H7 (cell line): ENCODE measurements around the gene ZNF791. TPM values are rescaled to one million over a fixed set of nuclear protein-coding genes. Genes with fewer than 3 reads are reported as not detected.
A peak's percentile ranks its signal among the peaks of the same experiment; 100 is the strongest.
"Not testable (repeated sequence)": the region's sequence is repeated elsewhere in the genome, so short reads cannot be mapped to it uniquely, and the experiment has no call there.

Experiments used
- DNase-seq: peaks from one replicate; pipeline ENCODE4 v3.0.0; 2012
- H3K27me3 ChIP-seq: 2 replicates; pipeline ENCODE4 v1.6.0; 2011; ENCODE audit warnings: mild to moderate bottlenecking, low read length; ENCODE audit not compliant: control insufficient read depth, insufficient read depth
- H3K36me3 ChIP-seq: replicated peaks from 2 replicates; pipeline ENCODE4 v1.5.1; 2011; ENCODE audit warnings: low read length; ENCODE audit not compliant: control insufficient read depth, insufficient read depth
- H3K4me3 ChIP-seq: 2 replicates; pipeline ENCODE4 v1.5.1; 2011; ENCODE audit warnings: low read depth, mild to moderate bottlenecking, control low read depth, low read length, moderate library complexity; ENCODE audit not compliant: insufficient read depth
- total RNA-seq: library from RNA; depleted of rRNA; stranded (reverse); fragments of >200 nt; shearing (Covaris generic); gene quantifications from 2 replicates; pipeline ENCODE4 v1.2.3, GENCODE V29; 2014; rRNA removed

The ZNF791 gene
- total RNA-seq = 7.4 and 10.2 TPM in 2 replicates

- H3K27me3 ChIP-seq = no peaks in the 10 kb centered on the region
- H3K36me3 ChIP-seq = peaks cover 4% of the 10 kb centered on the region
- peak; percentile 97 for DNase-seq
- H3K4me3 ChIP-seq = peak within 1 kb of the TSS; percentile 99
Observed at GRCh38 chr19:12610540-12611360, at the start of gene ZNF791, which contains the start of gene ZNF490. Gene ZNF791 (plus strand): TSS chr19:12610920. CDS start chr19:12611080, 160 bp downstream. Gene ZNF490 (minus strand): TSS chr19:12610813. CDS start chr19:12610680, 133 bp downstream.

- Histone ChIP-seq H3K4me3 (no peak overlapping the region), H3K27me3 (no peaks in the 10 kb centered on the region), H3K36me3 (no peaks in the 10 kb centered on the region)
- DNase-seq = peak; percentile 93
Observed at GRCh38 chr19:12564016-12564664, 46.6 kb upstream of the ZNF791 start.

GRCh38 chr19:12566380-12566779, 44.3 kb upstream of the ZNF791 start:
- H3K36me3 ChIP-seq, H3K27me3 ChIP-seq, DNase-seq, H3K4me3 ChIP-seq: not testable (repeated sequence)

GRCh38 chr19:12567951-12568350, 42.8 kb upstream of the ZNF791 start:
- no peak for DNase-seq
- Histone ChIP-seq H3K4me3 (no peak overlapping the region), H3K27me3 (no peaks in the 10 kb centered on the region), H3K36me3 (no peaks in the 10 kb centered on the region)

DNA sequence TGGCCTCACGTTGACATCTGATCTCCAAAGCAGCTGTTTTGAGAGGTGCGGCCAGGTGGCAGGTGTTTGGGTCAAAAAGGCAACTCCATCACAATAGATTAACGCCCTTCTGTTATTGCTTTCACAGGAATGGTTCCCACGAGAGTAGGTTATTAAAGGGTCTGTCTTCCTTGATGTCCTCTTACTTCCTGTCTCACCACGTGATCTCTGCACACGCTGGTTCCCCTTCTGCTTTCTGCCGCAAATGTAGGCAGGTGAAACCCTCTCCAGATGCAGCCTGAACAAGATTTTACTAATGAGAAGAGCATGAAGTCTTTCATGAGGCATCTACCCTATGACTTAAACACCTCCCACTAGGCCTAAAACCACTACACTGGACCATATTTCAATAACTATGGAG, 36.7 kb upstream of the ZNF791 start:
- no peak for DNase-seq
- Histone ChIP-seq H3K4me3 (no peak overlapping the region), H3K27me3 (no peaks in the 10 kb centered on the region), H3K36me3 (no peaks in the 10 kb centered on the region)

DNA sequence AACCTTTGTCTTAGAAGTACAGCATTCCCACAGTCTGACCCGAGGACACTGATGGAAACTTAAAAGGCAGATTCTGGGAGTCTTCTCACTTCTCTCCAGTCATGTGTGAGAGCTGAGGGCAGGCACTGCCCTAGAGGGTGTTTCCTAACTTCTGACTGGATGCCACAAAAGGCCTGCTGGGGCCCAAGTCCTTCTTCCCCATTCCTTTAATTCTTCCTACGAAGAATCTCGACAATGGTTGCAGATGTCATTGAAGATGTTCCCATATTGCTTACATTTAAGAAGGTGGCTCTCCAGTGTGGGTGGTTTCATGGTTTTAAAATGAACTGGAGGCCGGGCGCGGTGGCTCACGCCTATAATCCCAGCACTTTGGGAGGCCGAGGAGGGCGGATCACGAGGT, 32.1 kb upstream of the ZNF791 start:
- Histone ChIP-seq H3K27me3 (no peaks in the 10 kb centered on the region), H3K4me3 (no peak overlapping the region), H3K36me3 (peaks cover 14% of the 10 kb centered on the region)
- no peak for DNase-seq

DNA sequence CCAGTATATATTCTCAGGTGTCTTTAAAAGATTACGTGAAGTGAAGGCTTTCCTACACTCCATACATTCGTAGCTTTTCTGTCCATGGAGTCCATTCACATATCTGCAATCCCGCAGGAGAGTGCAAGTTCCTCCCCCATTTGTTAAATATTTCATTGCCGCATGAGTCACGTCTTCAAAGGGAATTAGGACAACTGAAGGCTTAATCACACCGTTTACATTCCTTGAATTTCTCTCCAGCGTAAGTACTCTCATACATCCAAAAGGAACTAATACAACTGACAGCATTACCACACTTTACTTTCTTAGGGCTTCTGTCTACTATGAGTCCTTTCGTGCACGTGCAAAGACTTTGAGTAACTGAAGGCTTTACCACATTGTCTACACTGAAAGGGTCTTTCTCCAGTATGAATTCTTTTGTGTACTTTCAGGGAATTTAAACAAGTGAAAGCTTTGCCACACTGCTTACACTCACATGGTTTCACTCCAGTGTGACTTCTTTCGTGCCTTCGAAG, 30.5 kb upstream of the ZNF791 start:
- Histone ChIP-seq H3K4me3 (no peak overlapping the region), H3K27me3 (no peaks in the 10 kb centered on the region), H3K36me3 (peaks cover 14% of the 10 kb centered on the region)
- no peak for DNase-seq

GRCh38 chr19:12581100-12581499, 29.6 kb upstream of the ZNF791 start:
- peaks cover 14% of the 10 kb centered on the region for H3K36me3 ChIP-seq
- no peaks in the 10 kb centered on the region for H3K27me3 ChIP-seq
- no peak overlapping the region for H3K4me3 ChIP-seq
- DNase-seq = no peak

DNA sequence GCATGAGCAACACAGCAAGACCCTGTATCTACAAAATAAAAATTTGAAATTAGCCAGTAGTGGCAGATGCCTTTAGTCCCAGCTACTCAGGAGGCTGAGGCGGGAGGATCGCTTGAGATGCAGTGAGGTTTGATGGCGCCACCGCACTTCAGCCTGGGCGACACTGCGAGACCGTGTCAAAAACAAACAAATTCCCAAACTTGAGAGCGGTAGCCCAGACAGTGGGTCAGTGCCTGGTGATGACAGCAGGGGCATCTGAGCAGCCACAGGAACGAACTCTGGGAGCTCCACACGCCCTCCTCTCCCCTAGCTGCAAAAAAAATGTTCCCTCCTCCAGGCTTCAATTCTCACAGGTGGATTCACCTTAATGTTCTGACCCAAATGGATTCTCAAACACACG, 14.2 kb upstream of the ZNF791 start:
- Histone ChIP-seq H3K4me3 (no peak overlapping the region), H3K27me3 (no peaks in the 10 kb centered on the region), H3K36me3 (no peaks in the 10 kb centered on the region; the same call in none of the 2 replicates)
- no peak for DNase-seq

DNA sequence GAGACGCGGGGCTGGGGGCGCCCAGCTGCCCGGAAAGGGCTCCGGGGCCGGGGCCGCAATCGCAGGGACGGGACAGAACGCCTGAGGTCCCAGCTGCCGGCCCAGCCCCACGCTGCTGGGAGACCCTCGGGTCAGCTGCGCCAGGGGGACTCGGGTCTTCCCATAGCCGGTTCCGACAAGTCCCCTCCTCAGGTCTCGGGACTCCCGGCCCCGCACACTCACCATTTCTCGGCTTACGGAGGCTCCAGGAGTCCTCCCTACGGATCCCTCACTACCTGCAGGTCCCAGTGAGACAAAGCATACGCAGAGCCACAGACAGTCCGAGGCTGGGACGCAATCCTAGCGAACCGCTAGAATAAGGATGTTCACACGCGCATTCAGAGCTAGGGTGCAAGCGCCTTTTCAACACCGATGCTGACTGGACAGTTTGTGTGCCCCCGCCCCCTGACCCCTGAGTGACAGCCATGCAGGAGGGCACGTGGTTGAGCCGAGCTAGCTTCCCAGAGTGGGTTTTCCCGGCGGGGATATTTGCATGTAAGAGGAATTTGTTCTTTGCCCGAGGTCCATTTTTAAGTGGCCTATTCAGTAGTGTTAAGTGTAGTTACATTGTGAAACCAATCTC, 13.7 kb upstream of the ZNF791 start:
- H3K27me3 ChIP-seq = no peaks in the 10 kb centered on the region
- no peaks in the 10 kb centered on the region; the same call in none of the 2 replicates for H3K36me3 ChIP-seq
- peak; percentile 57 for DNase-seq
- H3K4me3 ChIP-seq = no peak overlapping the region

DNA sequence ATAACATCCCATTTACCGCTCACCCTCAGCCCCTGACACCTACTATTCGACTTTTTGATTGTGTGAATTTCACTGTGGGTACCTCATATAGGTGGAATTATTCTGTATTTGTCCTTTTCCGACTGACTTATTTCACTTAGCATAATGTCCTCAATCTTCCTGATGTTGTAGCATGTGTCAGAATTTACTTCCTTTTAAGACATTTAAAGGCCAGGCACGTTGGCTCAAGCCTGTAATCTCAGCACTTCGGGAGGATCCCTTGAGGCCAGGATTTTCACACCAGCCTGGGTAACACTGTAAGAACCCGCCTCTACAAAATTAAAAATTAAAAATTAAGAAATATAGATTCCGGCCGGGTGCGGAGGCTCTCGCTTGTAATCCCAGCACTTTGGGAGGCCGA, 13.1 kb upstream of the ZNF791 start:
- Histone ChIP-seq H3K36me3 (no peaks in the 10 kb centered on the region; the same call in none of the 2 replicates), H3K4me3 (no peak overlapping the region), H3K27me3 (no peaks in the 10 kb centered on the region)
- no peak for DNase-seq

DNA sequence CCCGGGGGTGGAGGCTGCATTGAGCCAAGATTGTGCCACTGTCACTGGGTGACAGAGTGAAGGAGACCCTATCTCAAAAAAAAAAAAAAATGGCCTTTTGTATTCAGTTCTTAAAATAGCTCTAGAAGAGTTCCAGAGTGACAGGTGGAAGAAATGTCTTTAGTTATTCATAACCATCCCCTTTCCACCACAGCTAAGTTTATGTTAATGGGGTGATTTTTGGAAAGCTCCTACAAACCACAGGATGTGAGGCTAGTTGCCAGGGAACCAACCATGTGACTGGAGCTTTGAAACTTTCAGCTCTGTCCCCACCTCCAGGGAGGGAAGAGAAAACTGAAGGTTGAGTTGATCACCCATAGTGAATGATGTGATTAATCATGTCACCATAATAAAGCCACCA, 7.0 kb upstream of the ZNF791 start:
- no peak overlapping the region for H3K4me3 ChIP-seq
- no peak for DNase-seq
- no peaks in the 10 kb centered on the region for H3K27me3 ChIP-seq
- no peaks in the 10 kb centered on the region; the same call in none of the 2 replicates for H3K36me3 ChIP-seq

- H3K27me3 ChIP-seq = no peaks in the 10 kb centered on the region
- H3K4me3 ChIP-seq = no peak overlapping the region
- DNase-seq = no peak
- no peaks in the 10 kb centered on the region; the same call in 1 of the 2 replicates for H3K36me3 ChIP-seq
Observed at GRCh38 chr19:12606796-12607195, 3.9 kb upstream of the ZNF791 start.

GRCh38 chr19:12607631-12608030, 3.1 kb upstream of the ZNF791 start:
- H3K27me3 ChIP-seq = no peaks in the 10 kb centered on the region
- DNase-seq = no peak
- H3K36me3 ChIP-seq = no peaks in the 10 kb centered on the region; the same call in 1 of the 2 replicates
- H3K4me3 ChIP-seq = no peak overlapping the region
